Endometrial microvascular endothelial cells (primary cell): ENCODE results near the gene RIMBP2. TPM values are rescaled to one million over a fixed set of nuclear protein-coding genes. Genes with fewer than 3 reads are reported as not detected.
"Not testable (repeated sequence)": the region's sequence is repeated elsewhere in the genome, so short reads cannot be mapped to it uniquely, and the experiment has no call there.

ENCODE experiments used
- in situ Hi-C: cut with HindIII; loops from 2 replicates; pipeline ENCODE4 v1.10.0; 2017; ENCODE audit warnings: low sequenced_read_pairs, low pct_unique_long_range_greater_than_20kb; ENCODE audit errors: inconsistent ontology term
- total RNA-seq: library from RNA; depleted of rRNA; stranded (reverse); fragments of >200 nt; gene quantifications from one replicate; pipeline ENCODE4 v1.2.3, GENCODE V29; 2015; ENCODE audit errors: inconsistent ontology term

Gene RIMBP2
- total RNA-seq, 1 donor from 2014 or later = not detected

GRCh38 chr12:130688999-130689398 lies 27.1 kb downstream of the RIMBP2 start:
- in situ Hi-C loops = not testable (repeated sequence)

GRCh38 chr12:130687796-130688778 lies 28.0 kb downstream of the RIMBP2 start:
- in situ Hi-C loops = no loop called here

- in situ Hi-C loops = no loop called here
These were observed 28.9 kb downstream of the RIMBP2 start for GRCh38 chr12:130687190-130687589.

GRCh38 chr12:130686511-130686991 lies 29.5 kb downstream of the RIMBP2 start:
- in situ Hi-C loops = no loop called here

GRCh38 chr12:130685850-130686249 lies 30.2 kb downstream of the RIMBP2 start:
- in situ Hi-C loops = no loop called here

- in situ Hi-C loops = no loop called here
These were observed 30.8 kb downstream of the RIMBP2 start for GRCh38 chr12:130685250-130685787.

GRCh38 chr12:130683811-130684210 lies 32.3 kb downstream of the RIMBP2 start:
- in situ Hi-C loops = no loop called here

- in situ Hi-C loops = no loop called here
These were observed 33.0 kb downstream of the RIMBP2 start for GRCh38 chr12:130683080-130683479.

- in situ Hi-C loops = no loop called here
These were observed 35.6 kb downstream of the RIMBP2 start for GRCh38 chr12:130680451-130680990.

- in situ Hi-C loops = no loop called here
These were observed 38.0 kb downstream of the RIMBP2 start for GRCh38 chr12:130677957-130678558.

GRCh38 chr12:130675791-130676190 lies 40.3 kb downstream of the RIMBP2 start:
- in situ Hi-C loops = no loop called here

- in situ Hi-C loops = no loop called here
These were observed 41.0 kb downstream of the RIMBP2 start for GRCh38 chr12:130675121-130675520.

- in situ Hi-C loops = no loop called here
These were observed 41.4 kb downstream of the RIMBP2 start for GRCh38 chr12:130674676-130675075.

GRCh38 chr12:130673036-130673705 lies 42.9 kb downstream of the RIMBP2 start:
- in situ Hi-C loops = no loop called here

- in situ Hi-C loops = no loop called here
These were observed 43.8 kb downstream of the RIMBP2 start for GRCh38 chr12:130672089-130672820.

GRCh38 chr12:130671556-130671955 lies 44.5 kb downstream of the RIMBP2 start:
- in situ Hi-C loops = no loop called here

GRCh38 chr12:130669797-130670196 lies 46.3 kb downstream of the RIMBP2 start:
- in situ Hi-C loops = no loop called here

GRCh38 chr12:130669205-130669557 lies 46.9 kb downstream of the RIMBP2 start:
- in situ Hi-C loops = no loop called here
